ENCODE data around the gene RAD51B. TPM values are rescaled to one million over a fixed set of nuclear protein-coding genes. Genes with fewer than 3 reads are reported as not detected.

RAD51B gene
- total RNA-seq, 1 experiment from 2014 or later = 20.0 TPM

DNA sequence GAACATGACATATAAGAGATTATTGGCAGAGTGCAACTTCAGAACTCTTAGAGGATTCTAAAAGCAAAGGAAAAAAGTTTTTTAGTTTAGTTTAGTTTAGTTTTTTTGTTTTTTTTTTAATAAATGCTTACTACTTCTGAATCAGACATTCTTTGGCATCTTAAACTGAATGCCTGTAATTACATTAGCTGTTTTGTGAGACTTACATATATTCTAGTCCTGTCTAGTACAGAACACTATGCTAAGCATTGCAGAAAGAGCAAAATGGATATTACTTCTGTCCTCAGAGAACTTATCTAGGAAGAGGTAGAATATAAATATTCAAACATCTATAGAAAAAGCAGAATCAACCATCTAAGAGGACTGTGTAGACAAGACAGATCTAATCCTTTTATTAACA lies 133.2 kb downstream of the RAD51B start:
- DNase-seq (ENCODE audit: low read depth, low spot score) = no peak
- Histone ChIP-seq H2AFZ (ENCODE audit: low read depth, low read length, poor library complexity, severe bottlenecking) (no peak overlapping the region), H3K9me3 (ENCODE audit: control insufficient read depth in 1 of 2, insufficient read depth in 1 of 2, low read depth in 1 of 2, low read length in 2 of 2) (peaks cover 0 to 4% of the 10 kb centered on the region in 2 experiments; a peak in 1 of 4 replicates), H3K4me3 (replicated peaks in 1 of 2; ENCODE audit: low read depth in 1 of 2, low read length in 2 of 2) (no peak overlapping the region), H3K9me2 (ENCODE audit: insufficient read depth) (no peaks in the 10 kb centered on the region), H3K4me1 (ENCODE audit: control insufficient read depth in 1 of 2, insufficient read depth in 2 of 2, low read length in 2 of 2) (no peaks in the 10 kb centered on the region), H3K36me3 (ENCODE audit: control insufficient read depth in 1 of 2, insufficient read depth in 2 of 2, low read length in 2 of 2) (no peaks in the 10 kb centered on the region), H4K20me1 (ENCODE audit: insufficient read depth) (no peaks in the 10 kb centered on the region), H3K79me2 (ENCODE audit: insufficient read depth, low read length) (no peaks in the 10 kb centered on the region), H3K9ac (ENCODE audit: low read length) (no peak overlapping the region), H3K27me3 (ENCODE audit: insufficient read depth, low read length) (no peaks in the 10 kb centered on the region), H3K4me2 (ENCODE audit: low read length) (no peak overlapping the region), H3K27ac (ENCODE audit: low read depth, low read length) (no peak overlapping the region)
- no TSS peak for BruUV-seq (replicated peaks)
- ChIA-PET POLR2A (no interaction called here), RAD21 (ENCODE audit: low non-redundant PET in 1 of 2, low total read pairs in 2 of 2, uncharacterized antibody in 2 of 2, unreplicated experiment in 2 of 2) (no interaction called here), CTCF (no interaction called here)
- intact Hi-C loops (cut with micrococcal nuclease) = no loop called here
- no peak for TF ChIP-seq FOSL1 (IDR thresholded peaks at IDR 0.05; ENCODE audit: low read depth)
- TF ChIP-seq CEBPB (IDR thresholded peaks at IDR 0.05; ENCODE audit: low read depth) = no peak
- no peak for TF ChIP-seq SRF (IDR thresholded peaks at IDR 0.05; ENCODE audit: low read depth)
- TF ChIP-seq CBX3 (IDR thresholded peaks at IDR 0.05; ENCODE audit: low read depth) = no peak
- no peak for TF ChIP-seq EZH2 (IDR thresholded peaks at IDR 0.05)
- no peak for TF ChIP-seq EGR1 (IDR thresholded peaks at IDR 0.05; ENCODE audit: low read depth)
- TF ChIP-seq ZBTB33 (IDR thresholded peaks at IDR 0.05; ENCODE audit: extremely low read depth, insufficient replicate concordance, low read length) = no peak
- TF ChIP-seq ELF1 (IDR thresholded peaks at IDR 0.05; ENCODE audit: borderline replicate concordance, low read depth) = no peak
- no peak for TF ChIP-seq CTCF (IDR thresholded peaks at IDR 0.05 in 2 of 3, conservative IDR thresholded peaks at IDR 0.05 in 1 of 3; ENCODE audit: borderline replicate concordance in 1 of 3, insufficient read depth in 1 of 3, low read depth in 2 of 3, low read length in 2 of 3)
- TF ChIP-seq TCF7L2 (IDR thresholded peaks at IDR 0.05; ENCODE audit: borderline replicate concordance, extremely low read depth, insufficient read depth, insufficient read length) = no peak
- TF ChIP-seq JUND (IDR thresholded peaks at IDR 0.05) = no peak
- TF ChIP-seq ATF3 (IDR thresholded peaks at IDR 0.05) = no peak
- no peak for TF ChIP-seq EZH2phosphoT487 (IDR thresholded peaks at IDR 0.05; ENCODE audit: borderline replicate concordance)
- no peak for TF ChIP-seq SIN3A (IDR thresholded peaks at IDR 0.05; ENCODE audit: low read depth)
- TF ChIP-seq POLR2A (IDR thresholded peaks at IDR 0.05; ENCODE audit: borderline replicate concordance, extremely low read depth, insufficient read depth, insufficient read length) = no peak
- no peak for TF ChIP-seq YY1 (IDR thresholded peaks at IDR 0.05; ENCODE audit: extremely low read depth, insufficient replicate concordance, low read depth, low read length)
- TF ChIP-seq RAD21 (IDR thresholded peaks at IDR 0.05; ENCODE audit: low read depth) = no peak
- TF ChIP-seq, protein P1, sequence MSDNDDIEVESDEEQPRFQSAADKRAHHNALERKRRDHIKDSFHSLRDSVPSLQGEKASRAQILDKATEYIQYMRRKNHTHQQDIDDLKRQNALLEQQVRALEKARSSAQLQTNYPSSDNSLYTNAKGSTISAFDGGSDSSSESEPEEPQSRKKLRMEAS (IDR thresholded peaks at IDR 0.05) = no peak
- no peak for TF ChIP-seq ZNF274 (IDR thresholded peaks at IDR 0.05; ENCODE audit: low read depth, low read length)
- no peak for ATAC-seq

All from HCT116 (cell line).